ENCODE results near the gene NCOA7. TPM values are rescaled to one million over a fixed set of nuclear protein-coding genes. Genes with fewer than 3 reads are reported as not detected.

The NCOA7 gene
- total RNA-seq, 4 donors from 2014 or later: 17.9 to 72.8 (median 40.6) TPM

GRCh38 chr6:125913145-125913544 is 122.4 kb downstream of the NCOA7 start:
- peak overlapping the region in 1 of 2 donors; percentile 51 for H3K27ac ChIP-seq
- TF ChIP-seq POLR2A (IDR thresholded peaks at IDR 0.05) (no peak), CTCF (IDR thresholded peaks at IDR 0.05) (no peak)
- intact Hi-C loops (cut with DNase I; ENCODE audit: low total_unique reads): no loop called here
- peaks cover 0 to 5% of the 10 kb centered on the region in 2 donors for H3K4me1 ChIP-seq
- DNase-seq: no peak
- no peaks in the 10 kb centered on the region for H3K27me3 ChIP-seq
- H3K9me3 ChIP-seq: no peaks in the 10 kb centered on the region
- H3K4me3 ChIP-seq: no peak overlapping the region
- H3K36me3 ChIP-seq: no peaks in the 10 kb centered on the region

- TF ChIP-seq POLR2A (IDR thresholded peaks at IDR 0.05) (no peak), CTCF (IDR thresholded peaks at IDR 0.05) (no peak)
- H3K4me1 ChIP-seq: peaks cover 0 to 5% of the 10 kb centered on the region in 2 donors
- H3K36me3 ChIP-seq: no peaks in the 10 kb centered on the region
- H3K9me3 ChIP-seq: no peaks in the 10 kb centered on the region
- no peak overlapping the region for H3K4me3 ChIP-seq
- H3K27me3 ChIP-seq: no peaks in the 10 kb centered on the region
- intact Hi-C loops (cut with DNase I; ENCODE audit: low total_unique reads): no loop called here
- H3K27ac ChIP-seq: peak overlapping the region in 1 of 2 donors; percentile 51
- DNase-seq: peak; percentile 24 to 63
Measured at GRCh38 chr6:125913864-125914351, 123.1 kb downstream of the NCOA7 start.

GRCh38 chr6:125918230-125918629 is 127.5 kb downstream of the NCOA7 start:
- no peaks in the 10 kb centered on the region for H3K27me3 ChIP-seq

GRCh38 chr6:125918681-125919566 is 128.2 kb downstream of the NCOA7 start:
- DNase-seq: peak; percentile 21 to 51
- Histone ChIP-seq H3K4me3 (peak overlapping the region in 1 of 2 donors; percentile 16), H3K27me3 (no peaks in the 10 kb centered on the region), H3K27ac (peak overlapping the region; percentile 75 to 88), H3K9me3 (no peaks in the 10 kb centered on the region), H3K4me1 (no peaks in the 10 kb centered on the region), H3K36me3 (no peaks in the 10 kb centered on the region)
- intact Hi-C loops (cut with DNase I; ENCODE audit: low total_unique reads): no loop called here
- TF ChIP-seq CTCF (IDR thresholded peaks at IDR 0.05) (no peak), POLR2A (IDR thresholded peaks at IDR 0.05) (peak in 1 of 2 donors; percentile 31)

More at GRCh38 chr6:125918230-125918629, 127.5 kb downstream of the NCOA7 start:
- H3K9me3 ChIP-seq: no peaks in the 10 kb centered on the region
- TF ChIP-seq POLR2A (IDR thresholded peaks at IDR 0.05): no peak
- intact Hi-C loops (cut with DNase I; ENCODE audit: low total_unique reads): no loop called here
- no peaks in the 10 kb centered on the region for H3K36me3 ChIP-seq
- peak overlapping the region; percentile 75 to 88 for H3K27ac ChIP-seq
- H3K4me3 ChIP-seq: no peak overlapping the region
- H3K4me1 ChIP-seq: peaks cover 0 to 5% of the 10 kb centered on the region in 2 donors
- DNase-seq: no peak

- Histone ChIP-seq H3K9me3 (no peaks in the 10 kb centered on the region), H3K4me3 (peak overlapping the region in 1 of 2 donors; percentile 16), H3K36me3 (no peaks in the 10 kb centered on the region), H3K27ac (peak overlapping the region; percentile 75 to 88), H3K4me1 (no peaks in the 10 kb centered on the region), H3K27me3 (no peaks in the 10 kb centered on the region)
- TF ChIP-seq CTCF (IDR thresholded peaks at IDR 0.05) (no peak), POLR2A (IDR thresholded peaks at IDR 0.05) (no peak)
- DNase-seq: no peak
- intact Hi-C loops (cut with DNase I; ENCODE audit: low total_unique reads): no loop called here
Measured at GRCh38 chr6:125919618-125920017, 128.9 kb downstream of the NCOA7 start.
